ENCODE measurements around the gene SIGLEC11.

SIGLEC11 gene

DNA sequence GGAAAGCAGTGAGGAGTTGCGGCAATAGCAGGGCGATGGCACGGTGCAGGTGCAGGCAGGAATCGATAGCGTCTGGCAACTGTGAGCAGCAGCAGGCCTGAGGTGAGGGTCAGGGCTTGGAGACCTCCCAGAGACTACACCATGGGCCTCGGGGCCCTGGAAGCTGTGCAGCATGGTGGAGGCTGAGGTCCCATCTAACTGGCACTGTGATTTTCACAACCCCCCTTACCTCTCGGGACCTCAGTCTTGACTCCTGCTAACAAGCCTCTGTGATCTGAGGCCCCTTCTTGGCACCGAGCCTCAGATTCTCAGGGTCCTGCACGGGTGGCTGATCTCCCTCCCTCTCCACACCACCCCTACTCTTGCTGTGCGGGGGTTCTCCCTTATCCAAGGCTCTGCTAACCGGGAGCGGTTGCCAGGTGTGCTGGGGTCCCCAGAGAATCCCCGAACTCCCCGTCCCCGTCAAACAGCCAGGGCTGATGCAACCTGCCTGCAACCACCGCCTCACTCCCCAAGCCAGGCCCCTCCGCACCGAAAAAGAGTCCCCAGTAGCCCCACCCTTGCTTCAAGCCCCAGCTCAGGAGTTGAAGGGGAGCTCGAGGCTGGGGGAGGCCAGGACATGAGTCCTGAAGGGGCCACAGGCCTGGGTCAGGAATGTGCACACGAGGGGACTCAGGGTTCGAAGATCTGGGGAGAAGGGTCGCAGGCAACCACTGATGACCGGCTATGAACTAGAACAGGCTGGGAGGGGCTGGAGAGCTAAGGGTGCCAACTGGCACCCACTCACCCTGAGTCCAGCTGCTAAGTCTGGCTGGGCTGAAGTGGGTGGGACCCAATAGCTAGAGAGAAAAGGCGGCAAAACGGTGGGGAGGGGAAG lies 36.7 kb downstream of the SIGLEC11 start:
- DNase-seq: no peak

DNA sequence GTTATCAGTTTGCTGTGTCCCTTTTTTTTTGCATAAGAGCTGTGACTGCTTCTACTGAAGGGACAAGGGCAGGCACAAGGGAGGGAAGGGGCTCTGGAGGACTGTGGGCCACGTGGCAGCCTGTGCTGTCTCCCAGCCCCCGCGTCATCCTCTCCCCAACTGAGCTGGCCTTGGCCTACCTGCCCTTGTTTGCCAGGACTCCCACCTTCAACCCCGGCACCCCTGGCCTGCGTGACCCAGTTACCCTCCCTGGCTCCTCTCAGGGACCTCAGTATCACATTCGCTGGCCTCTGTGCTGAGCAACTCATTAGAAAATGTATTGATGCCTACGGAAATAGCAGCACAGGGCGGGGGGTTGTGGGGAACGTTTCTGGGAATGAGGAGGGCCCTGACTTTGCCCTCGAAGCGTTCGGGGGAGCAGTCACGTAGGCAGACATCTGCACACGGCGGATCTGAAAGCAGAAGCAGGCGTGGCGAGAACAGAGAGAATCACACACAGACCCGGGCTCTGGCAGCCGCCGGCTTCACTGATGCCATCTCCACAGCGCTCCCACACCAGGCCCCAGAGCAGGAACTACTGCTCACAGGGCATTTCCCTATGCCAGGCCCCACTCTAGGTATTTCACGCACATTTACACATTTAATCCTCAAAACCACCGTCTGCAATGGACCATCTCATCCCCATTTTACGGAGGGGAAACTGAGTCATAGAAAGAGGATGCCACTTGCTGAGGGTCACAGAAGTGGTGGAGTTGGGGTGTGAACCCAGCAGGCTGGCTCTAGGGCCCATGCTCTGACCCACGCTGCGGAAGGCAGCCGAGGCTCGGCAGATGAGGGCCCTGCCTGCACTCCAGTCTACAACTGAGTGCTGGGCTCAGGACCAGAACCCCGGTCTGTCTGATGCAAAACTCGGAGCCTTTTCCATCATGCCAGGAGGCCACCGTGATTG lies 37.6 kb downstream of the SIGLEC11 start:
- DNase-seq: no peak

DNA sequence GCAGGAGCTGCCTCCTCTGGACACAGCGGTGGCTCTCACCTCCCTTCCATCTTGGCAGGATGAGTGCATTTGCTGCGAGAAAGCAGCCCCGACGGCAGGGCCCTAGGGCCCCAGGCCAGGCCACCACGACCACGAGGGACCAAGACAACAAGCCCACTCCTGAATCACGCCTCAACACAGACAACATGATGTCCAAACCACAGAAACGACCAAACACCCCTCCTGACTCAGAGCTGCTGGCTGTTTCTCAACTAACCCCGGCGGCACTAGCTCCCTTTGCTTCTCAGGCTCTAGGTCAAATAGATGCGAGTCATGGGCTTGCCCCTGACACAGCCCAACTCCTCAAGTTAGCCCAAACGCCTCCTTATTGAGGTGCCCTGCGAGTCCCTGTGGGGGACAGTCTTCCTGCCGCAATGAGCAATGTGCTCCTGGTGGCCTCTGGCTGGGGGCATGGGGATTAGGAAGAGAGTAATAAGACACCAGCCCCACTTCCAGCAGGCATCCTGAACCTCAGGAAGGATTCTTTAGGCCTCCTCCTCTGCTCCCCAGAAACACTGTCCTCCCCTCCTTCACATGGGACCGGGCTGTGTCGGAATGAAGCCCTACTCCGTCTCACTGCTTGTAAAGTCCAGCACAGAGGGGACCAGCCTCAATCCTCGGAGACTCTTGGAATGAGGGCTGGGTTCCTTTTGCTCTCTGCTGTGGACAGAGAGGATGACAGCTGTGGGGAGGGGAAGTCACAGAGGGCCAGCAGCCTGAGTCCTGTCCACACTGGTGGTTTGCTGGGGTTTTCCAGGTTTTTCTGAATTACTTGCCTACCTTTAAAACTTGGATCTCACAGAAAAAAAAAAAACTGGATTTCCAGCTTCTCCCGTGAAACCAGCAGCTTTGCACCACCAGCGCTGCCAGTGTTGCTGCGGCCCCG lies 38.8 kb downstream of the SIGLEC11 start:
- no peak for DNase-seq

DNA sequence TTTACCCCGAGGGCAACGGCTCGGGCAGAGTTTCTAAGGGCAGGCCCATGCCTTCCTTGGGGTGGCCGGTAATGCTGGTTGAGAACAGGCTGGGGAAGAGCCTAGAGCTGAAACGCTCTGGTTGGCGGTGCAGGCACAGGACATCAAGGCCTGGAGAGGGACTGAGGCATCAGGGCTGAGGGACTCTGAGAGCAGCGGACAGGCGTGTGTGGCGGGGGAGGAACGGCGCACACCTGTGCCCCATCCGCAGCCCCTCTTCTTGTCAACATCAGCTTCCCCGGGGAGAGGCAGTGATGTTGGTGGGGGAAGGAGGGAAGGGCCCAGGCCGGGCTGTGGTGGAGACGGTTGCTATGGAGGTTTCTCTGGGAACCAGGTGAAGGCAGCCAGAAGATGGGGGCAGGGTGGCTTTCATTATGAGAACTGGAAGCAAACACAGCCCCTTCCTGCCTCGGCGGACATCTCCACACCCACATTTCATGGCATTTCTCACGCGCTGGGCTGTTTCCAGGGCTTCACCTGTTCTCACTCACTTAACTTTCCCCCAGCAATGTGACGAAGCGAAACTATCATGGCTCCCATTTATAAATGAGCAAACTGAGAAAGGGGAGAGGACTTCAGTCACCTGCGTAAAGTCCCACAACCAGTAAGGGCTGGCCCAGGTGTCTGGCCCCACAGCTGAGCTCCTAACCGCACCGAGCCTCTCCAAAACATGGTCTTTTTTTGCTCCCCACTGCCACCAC lies 40.2 kb downstream of the SIGLEC11 start:
- peak; percentile 1 for DNase-seq

DNA sequence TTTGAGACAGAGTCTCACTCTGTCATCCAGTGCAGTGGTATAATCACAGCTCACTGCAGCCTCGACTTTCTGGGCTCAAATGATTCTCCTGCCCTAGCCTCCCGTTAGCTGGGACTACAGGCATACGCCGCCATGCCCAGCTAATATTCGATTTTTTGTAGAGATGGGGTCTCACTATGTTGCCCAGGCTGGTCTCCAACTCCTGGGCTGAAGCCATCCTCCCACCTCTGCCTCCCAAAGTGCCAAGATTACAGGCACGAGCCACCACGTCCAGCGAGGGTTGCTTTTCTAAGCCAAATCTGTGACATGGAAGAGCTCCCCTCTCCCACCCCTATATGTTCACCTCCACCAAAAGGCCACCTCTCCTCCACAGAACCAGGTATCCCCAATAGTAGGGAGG lies 42.9 kb downstream of the SIGLEC11 start:
- DNase-seq: no peak

DNA sequence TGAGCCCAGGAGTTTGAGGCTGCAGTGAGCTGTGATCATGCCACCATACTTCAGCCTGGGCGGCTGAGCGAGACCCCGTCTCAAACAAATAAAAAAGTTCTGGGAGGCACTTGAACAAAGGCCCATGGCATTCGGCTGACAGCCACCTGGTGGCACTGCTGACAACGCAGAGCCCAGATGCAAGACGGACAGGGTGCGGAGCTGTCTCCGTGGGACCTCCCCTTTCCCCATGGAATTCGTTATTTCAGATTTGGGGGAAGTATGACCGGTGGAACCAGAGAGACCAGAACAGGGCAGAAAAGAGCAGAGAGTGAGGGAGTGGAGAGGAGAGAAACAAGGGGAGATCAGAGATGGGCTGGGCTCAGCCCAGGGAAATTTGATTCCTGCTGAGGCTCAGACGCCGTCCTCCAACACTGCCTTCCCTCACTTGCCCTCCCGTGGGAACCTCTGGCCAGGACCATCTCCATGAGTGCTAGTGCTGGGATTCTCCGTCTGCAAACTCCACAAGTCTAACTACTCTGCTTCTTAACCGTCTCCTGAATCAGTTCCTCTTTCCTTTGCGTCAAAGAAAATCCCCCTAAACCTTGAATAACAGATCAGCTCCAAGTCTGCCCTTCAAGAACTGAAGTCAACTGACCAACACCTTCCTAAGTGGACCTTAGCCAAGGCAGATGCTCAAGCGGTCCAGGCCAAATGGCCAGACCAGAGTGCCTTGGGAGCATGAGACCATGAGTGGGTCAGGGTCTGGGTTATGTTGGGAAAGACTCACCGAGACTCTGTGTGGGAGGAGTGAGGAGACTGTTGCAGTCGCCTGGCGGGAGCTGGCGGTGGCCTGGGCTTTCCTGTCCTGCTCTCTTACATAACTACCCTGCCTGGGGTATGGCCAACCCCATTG lies 43.9 kb downstream of the SIGLEC11 start:
- no peak for DNase-seq

DNA sequence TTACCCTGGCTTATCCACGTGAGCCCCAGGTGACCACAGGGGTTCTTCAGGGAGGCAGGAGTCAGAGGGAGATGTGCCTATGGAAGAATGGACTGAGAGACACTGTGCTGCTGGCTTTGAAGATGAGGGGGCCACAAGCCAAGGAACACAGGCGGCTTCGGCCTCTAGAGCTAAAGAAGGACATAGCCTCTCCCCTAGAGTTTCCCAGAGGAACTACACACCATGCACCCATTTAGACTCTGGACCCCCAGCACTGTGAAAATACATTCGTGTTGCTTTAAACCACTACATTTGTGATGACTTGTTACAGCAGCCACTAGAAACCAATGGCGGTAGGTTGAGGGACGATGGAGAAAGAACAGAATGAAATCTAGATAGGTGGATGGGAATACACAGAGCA lies 45.7 kb downstream of the SIGLEC11 start:
- no peak for DNase-seq

DNA sequence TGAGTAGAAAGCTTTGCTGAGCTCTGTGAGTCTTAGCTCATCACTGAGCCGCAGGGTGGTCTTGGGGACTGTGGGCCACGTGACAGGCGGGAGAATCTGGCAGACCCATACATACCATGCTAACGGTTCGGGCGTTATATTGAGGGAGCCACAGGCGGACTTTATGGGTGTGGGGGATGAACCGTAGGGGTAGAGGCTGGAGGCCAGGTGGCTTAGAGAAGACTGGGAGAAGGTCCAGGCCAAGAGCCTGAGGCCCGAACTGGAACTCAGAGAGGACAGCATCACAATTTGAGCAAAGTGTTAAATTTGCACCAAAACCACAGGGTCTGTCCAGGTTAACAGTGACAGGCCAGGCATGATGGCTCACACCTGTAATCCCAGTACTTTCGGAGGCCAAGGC lies 47.3 kb downstream of the SIGLEC11 start:
- DNase-seq: no peak

DNA sequence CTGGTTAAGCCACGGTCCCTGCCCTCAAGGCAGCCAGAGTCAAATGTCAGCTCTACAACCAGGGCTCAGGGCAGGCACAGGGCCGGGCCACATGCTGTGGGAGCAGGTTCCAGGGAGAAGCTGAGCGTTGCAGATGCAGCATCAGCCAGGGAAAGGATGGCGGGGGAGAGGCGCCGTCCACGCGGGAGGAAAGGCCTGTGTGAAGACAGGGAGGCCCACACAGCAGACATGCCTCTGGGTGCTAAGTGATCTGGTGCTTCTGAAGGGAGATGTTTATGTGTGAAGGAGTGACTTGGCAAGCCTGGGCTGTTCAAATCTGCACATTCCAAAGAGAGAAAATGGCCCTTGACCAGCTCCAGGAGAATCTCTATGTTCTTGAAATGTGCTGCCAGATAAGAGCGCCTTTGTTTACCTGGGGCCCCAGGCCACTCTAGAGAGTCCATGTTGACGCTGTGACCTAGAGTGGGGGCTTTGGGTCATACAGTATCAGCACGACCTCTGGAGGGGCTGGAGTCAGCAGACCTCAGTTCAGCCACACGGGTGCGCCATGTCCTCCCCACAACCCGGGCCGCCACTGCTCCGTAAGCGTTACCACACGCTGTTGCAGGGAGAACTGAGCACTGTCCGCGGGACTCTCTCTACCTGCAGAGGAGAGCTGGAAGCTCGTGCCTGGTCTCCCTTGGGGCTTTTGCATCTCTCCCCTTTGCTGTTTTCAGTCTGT lies 47.8 kb downstream of the SIGLEC11 start:
- DNase-seq: no peak

DNA sequence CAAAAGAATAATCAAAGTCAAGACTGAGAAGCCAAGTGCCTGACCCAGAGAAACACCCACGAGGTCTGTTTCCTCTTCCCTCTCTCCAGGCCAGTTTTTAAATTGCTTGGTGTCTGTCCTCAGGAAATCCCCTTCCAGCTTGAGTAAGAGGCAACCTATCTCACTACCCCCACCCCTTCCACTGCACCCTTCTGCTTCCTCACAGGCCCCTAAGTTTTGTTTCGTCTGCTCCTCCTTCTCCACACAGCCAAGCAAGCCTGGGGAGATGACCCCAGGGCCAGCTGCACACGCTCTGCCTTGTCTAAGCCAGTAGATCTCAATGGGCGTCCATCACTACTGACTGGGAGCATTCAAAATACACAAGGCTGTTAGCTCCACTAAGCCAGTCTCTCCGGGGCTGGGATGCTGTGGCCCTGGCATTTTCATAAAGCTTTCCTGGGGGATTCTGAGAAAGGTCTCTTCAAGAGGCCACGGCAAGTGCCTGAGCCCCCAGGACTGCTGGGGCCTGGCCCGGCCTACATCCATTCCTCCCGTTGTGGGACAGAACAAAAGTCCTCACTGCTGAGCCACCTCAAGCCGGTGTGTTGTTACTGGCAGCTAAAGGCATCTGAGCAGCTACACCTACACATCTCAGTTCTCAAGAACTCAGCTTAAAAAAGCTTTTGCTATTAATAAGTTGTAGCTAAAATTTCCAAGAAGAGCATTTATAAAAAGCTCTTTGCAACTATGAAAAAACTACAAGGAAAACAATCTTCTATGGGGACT lies 49.4 kb downstream of the SIGLEC11 start:
- DNase-seq: peak; percentile 65

DNA sequence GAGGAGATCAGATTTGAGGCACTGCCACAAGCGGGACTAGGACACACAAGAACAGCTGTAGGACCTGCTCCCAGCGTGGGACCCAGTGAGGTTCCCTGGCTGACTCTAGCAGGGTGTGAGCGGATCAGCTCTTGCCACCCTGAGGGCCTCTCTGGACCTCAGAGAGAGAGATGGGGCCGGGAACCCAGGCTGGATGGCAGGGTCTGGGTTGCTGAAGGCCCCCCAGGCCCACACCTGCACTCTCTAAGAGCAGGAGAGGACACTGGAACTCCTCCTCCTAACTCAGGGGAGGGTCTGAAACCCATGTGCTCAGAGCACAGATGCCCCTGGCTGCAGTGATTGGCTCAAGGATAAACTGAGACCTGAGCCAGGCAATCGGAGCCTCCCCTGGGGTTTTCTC lies 50.8 kb downstream of the SIGLEC11 start:
- no peak for DNase-seq

DNA sequence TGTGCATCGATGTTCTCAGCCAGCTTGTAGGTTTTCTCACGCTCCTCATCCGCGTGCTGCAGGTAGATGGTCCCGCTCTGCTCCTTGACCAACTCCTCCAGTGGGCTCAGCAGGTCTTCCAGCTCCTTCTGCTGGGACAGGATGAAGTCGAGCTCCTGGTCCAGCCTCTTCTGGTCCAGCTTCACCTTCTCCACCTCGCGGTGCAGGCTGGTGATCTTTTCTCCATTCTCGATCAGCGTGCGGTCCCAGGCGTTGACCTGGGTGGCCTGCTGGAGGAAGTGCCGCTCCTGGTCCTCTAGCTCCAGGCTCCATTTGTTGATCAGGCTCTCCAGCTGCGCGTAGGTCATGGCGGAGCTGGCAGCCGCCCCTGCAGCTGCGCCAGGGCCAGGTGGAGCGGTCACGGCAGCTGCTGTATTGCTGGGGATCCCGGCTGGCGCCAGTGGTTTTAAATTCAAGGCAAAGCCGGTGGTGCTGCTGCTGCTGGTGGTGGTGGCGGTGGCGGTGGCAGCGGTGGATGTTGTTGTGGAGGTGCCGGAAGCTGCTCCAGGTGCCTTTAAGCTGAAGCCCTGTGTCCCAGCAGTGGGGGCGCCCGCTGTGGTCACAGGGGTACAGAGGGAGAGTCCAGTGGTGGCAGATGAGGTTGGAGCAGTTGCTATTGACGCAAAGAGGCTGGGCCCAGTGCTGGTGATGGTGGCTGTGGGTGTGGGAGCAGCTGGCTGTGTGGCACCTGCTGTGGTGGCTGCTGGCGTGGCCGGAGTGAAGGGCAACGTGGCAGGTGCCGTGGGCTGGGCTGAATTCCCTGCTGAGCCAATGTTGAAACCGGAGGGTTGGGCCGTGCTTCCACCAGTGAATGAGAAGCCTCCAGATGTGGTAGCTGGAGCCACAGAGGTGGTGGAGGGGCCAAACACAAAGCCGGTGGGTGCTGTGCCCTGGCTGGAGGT lies 52.2 kb downstream of the SIGLEC11 start:
- DNase-seq: no peak

DNA sequence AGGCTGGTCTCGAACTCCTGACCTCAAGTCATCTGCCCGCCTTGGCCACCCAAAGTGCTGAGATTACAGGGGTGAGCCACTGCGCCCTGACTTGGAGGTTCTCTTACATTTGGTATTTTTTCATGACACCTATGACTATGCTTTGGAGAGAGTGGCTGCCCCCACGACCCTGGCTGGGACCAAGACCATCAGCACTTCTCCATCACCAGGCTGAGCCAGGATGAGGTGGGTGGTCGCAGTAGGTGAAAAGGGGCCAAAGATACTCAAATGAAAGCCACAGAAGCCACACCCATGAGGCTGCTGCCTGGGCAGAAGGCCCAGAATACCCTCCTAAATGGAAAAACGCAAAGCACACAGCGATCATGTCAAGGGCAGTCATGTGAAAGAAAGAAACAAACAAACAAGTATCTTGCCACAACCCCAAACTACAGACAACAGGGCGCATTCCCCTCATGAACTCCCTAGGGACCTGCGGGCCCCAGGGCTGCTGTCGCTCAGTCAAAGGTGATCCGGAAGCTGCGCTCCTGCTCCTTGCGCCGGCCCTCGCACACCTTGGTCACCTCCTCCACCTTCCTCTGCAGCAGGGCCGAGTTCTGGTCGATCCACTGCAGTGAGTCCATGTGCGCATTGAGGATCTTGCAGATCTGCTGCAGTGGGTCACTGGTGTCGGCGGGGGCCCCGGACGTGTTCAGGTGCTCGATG lies 53.1 kb downstream of the SIGLEC11 start:
- peak; percentile 43 for DNase-seq

DNA sequence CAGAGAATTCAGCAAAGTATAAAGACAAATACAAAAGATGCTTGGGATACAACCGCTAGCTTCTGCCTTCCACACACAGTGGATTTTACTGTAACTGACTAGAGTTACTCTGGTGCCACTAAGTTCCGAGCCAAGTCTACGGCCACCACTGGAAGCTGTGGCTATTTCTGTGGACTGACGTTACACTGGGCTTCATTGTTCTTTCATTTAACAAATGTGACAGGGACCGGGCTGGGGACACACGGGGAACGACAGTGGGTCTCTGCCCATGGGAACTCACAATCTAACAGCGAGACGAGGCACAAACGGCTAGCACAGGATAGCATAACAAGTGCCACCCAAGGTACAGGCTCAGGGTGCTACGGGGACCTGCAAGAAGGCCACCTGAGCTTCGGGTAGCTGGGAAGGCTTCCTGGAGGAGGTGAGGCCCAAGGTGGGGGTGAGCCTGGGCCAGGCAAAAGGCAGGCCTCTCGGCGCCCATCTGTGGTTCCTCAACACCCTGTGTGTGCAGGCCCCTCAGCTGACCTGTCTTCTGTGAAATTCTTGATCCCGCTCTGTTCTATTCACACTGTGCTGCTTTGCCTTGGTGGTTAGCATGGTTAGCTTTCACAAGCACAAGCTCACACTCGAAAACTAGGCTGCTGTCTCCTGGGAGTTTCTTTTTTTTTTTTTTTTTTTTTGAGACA lies 54.0 kb downstream of the SIGLEC11 start:
- no peak for DNase-seq

DNA sequence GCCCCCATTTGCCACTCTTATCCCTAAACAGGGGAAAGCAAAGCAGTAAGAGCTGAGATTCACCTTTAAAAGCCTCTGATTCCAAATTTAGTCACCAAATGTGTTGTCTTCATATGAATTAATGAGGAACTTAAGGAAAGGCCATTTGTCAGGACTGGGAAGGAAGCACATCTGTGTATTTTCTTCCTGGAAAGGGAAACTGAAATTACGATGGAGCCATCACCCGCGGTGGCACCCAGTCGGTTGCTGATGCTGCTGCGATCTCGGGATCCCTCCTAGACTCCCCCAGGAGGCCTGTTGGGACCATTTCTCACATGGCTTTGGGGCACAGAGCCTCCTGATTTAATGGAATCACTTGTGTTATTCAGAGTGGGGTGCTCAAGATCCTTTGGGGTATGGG lies 56.8 kb downstream of the SIGLEC11 start:
- DNase-seq: no peak
